Common myeloid progenitor, CD34-positive (primary cell): ENCODE measurements around the gene ABI3BP.

ENCODE experiments used
- CTCF ChIA-PET: fragments of 350-600 bp; sonication (Branson Sonifier 250); formaldehyde crosslinking; loops from one replicate; lab custom pipeline; 2021; ENCODE audit warnings: antibody characterized with exemption; lab: Charles Lee
- POLR2A ChIA-PET: fragments of 350-600 bp; sonication (Branson Sonifier 250); formaldehyde crosslinking; loops from one replicate; lab custom pipeline; 2021; ENCODE audit warnings: antibody characterized with exemption; lab: Charles Lee
- DNase-seq, 3 donors: peaks; one replicate each; pipeline versions ENCODE4 v3.0.0 to v3.0.0-alpha.2; 2013
- H3K27ac ChIP-seq, 2 experiments: 1 replicate in 1 of 2; 2 replicates in 1 of 2; pipeline ENCODE4 v1.7.0; 2013; ENCODE audit warnings: inconsistent platforms in 2 of 2, low read length in 2 of 2, mild to moderate bottlenecking in 2 of 2, low read depth in 1 of 2, moderate library complexity in 1 of 2; ENCODE audit not compliant: severe bottlenecking in 2 of 2, insufficient read depth in 1 of 2, poor library complexity in 1 of 2
- H3K27me3 ChIP-seq, 5 experiments: replicated peaks in 2 of 5; 1 replicate in 3 of 5; 2 replicates in 2 of 5; pipeline versions ENCODE4 v1.6.1 to v1.7.0; 2013; ENCODE audit warnings: low read length in 4 of 5, mild to moderate bottlenecking in 2 of 5, moderate library complexity in 2 of 5, inconsistent platforms in 1 of 5; ENCODE audit not compliant: insufficient read depth in 5 of 5, control insufficient read depth in 4 of 5
- H3K36me3 ChIP-seq, 4 experiments: 1 replicate in 2 of 4; 2 replicates in 2 of 4; pipeline versions ENCODE4 v1.6.1 to v1.7.0; 2013; ENCODE audit warnings: low read length in 3 of 4, control low read depth in 1 of 4, mild to moderate bottlenecking in 1 of 4; ENCODE audit not compliant: control insufficient read depth in 4 of 4, insufficient read depth in 4 of 4
- H3K4me1 ChIP-seq, 4 experiments: 1 replicate in 3 of 4; 2 replicates in 1 of 4; pipeline versions ENCODE4 v1.6.1 to v1.7.1; 2013; ENCODE audit warnings: low read length in 3 of 4, mild to moderate bottlenecking in 3 of 4, control low read depth in 1 of 4, inconsistent platforms in 1 of 4, moderate library complexity in 1 of 4; ENCODE audit not compliant: control insufficient read depth in 4 of 4, insufficient read depth in 4 of 4; ENCODE audit errors: control extremely low read depth in 1 of 4
- H3K4me3 ChIP-seq, 7 experiments: 1 replicate in 4 of 7; 2 replicates in 3 of 7; pipeline versions ENCODE4 v1.5.1 to v1.7.0; 2013; ENCODE audit warnings: mild to moderate bottlenecking in 7 of 7, low read length in 6 of 7, moderate library complexity in 6 of 7, inconsistent platforms in 2 of 7, low read depth in 2 of 7, control low read depth in 1 of 7; ENCODE audit not compliant: insufficient read depth in 4 of 7, control insufficient read depth in 1 of 7; ENCODE audit errors: extremely low read depth in 1 of 7
- H3K9me3 ChIP-seq, 5 experiments: 1 replicate in 4 of 5; 2 replicates in 1 of 5; pipeline versions ENCODE4 v1.6.1 to v1.7.1; 2013; ENCODE audit warnings: low read length in 4 of 5, mild to moderate bottlenecking in 2 of 5, inconsistent platforms in 1 of 5, low read depth in 1 of 5, moderate library complexity in 1 of 5; ENCODE audit not compliant: control insufficient read depth in 4 of 5, insufficient read depth in 2 of 5; ENCODE audit errors: control extremely low read depth in 1 of 5
- WGBS: methylation state at CpG from one replicate; pipeline ENCODE4 v1.1.5; 2013; ENCODE audit not compliant: insufficient coverage; 5-methylcytosine and 5-hydroxymethylcytosine counted together

The ABI3BP gene

GRCh38 chr3:100765437-100765975 is 227.7 kb downstream of the ABI3BP start:
- CTCF ChIA-PET = interaction anchor here (1.1 to 1.8 kb wide), 2 partner anchors 11 to 29 kb away, joined by 3 to 4 read pairs; no protein-coding TSS in a partner anchor

DNA sequence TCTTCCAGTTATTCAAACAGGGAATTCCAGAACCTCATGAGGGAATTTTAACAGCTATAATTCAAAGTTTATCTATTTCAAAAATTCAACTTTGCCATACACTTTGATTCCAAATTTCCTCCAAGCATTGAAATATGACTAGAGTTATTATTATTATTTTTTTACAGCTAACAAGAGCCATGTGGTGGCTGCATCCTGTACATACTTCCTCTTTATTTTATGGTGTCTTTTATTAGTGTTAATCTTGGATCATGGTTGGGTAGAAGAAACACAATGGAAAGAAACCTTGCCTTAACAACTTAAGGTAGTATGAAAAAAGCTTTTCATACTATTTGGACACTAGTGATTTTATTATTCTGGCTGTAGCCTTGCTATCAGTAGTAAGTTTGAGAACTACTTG is 231.3 kb downstream of the ABI3BP start:
- Histone ChIP-seq H3K27me3 (no peaks in the 10 kb centered on the region), H3K4me1 (peaks cover 0 to 6% (median 0%) of the 10 kb centered on the region in 4 experiments), H3K27ac (no peak overlapping the region), H3K9me3 (no peaks in the 10 kb centered on the region), H3K4me3 (no peak overlapping the region), H3K36me3 (no peaks in the 10 kb centered on the region)
- peak in 2 of 3 donors; percentile 56 to 74 for DNase-seq
- ChIA-PET POLR2A (no interaction called here), CTCF (interaction anchor here (0.9 to 1.2 kb wide), 2 partner anchors 9 to 620 kb away, joined by 4 read pairs; no protein-coding TSS in a partner anchor)

More at GRCh38 chr3:100765437-100765975, 227.7 kb downstream of the ABI3BP start:
- Histone ChIP-seq H3K27ac (no peak overlapping the region), H3K4me3 (no peak overlapping the region), H3K27me3 (no peaks in the 10 kb centered on the region), H3K36me3 (no peaks in the 10 kb centered on the region), H3K4me1 (peaks cover 0 to 6% (median 0%) of the 10 kb centered on the region in 4 experiments), H3K9me3 (no peaks in the 10 kb centered on the region)
- DNase-seq = no peak
- WGBS = 100% methylated on average over 1 of the region's 3 CpGs
- POLR2A ChIA-PET = no interaction called here

GRCh38 chr3:100761211-100761942 is 231.8 kb downstream of the ABI3BP start:
- peak in 1 of 3 donors; percentile 6 for DNase-seq
- no CpG with 5 or more reads among the region's 1 CpG for WGBS
- CTCF ChIA-PET = interaction anchor here (0.9 to 2.6 kb wide), 4 partner anchors 9 to 620 kb away, joined by 4 to 10 read pairs (median 4); no protein-coding TSS in a partner anchor

DNA sequence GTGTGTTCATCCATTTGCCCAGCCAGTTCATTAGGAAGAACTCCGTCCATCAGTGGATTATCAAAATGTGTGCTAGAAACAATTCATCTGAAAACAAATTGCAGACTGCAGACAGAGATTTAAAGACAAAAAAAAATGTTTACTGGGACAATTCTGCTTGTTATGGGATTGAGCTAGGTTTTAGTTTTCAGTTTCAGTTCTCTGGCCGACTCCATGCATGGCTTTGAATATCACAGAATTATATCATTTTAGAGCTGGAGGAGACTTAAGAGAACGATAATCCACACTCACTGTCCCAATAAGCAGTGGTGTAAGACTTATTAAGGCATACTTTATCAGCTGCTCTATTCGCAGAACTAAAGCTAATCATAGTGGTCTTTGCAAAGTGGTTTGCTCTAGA is 232.8 kb downstream of the ABI3BP start:
- no peak overlapping the region for H3K4me3 ChIP-seq
- H3K4me1 ChIP-seq = peaks cover 0 to 6% (median 0%) of the 10 kb centered on the region in 4 experiments
- H3K9me3 ChIP-seq = no peaks in the 10 kb centered on the region
- CTCF ChIA-PET = interaction anchor here (0.7 to 2.6 kb wide), 3 partner anchors 13 to 135 kb away, joined by 3 to 10 read pairs (median 4); no protein-coding TSS in a partner anchor
- H3K36me3 ChIP-seq = peaks cover 0 to 3% (median under 1%) of the 10 kb centered on the region in 4 experiments
- POLR2A ChIA-PET = no interaction called here
- no peak for DNase-seq
- H3K27ac ChIP-seq = no peak overlapping the region
- WGBS = 74% methylated on average over 3 of the region's 4 CpGs
- H3K27me3 ChIP-seq = no peaks in the 10 kb centered on the region

More at GRCh38 chr3:100761211-100761942, 231.8 kb downstream of the ABI3BP start:
- H3K27me3 ChIP-seq = no peaks in the 10 kb centered on the region
- peaks cover 0 to 6% (median 0%) of the 10 kb centered on the region in 4 experiments for H3K4me1 ChIP-seq
- no peaks in the 10 kb centered on the region for H3K36me3 ChIP-seq
- no peak overlapping the region for H3K27ac ChIP-seq
- H3K9me3 ChIP-seq = no peaks in the 10 kb centered on the region
- H3K4me3 ChIP-seq = no peak overlapping the region
- POLR2A ChIA-PET = no interaction called here

DNA sequence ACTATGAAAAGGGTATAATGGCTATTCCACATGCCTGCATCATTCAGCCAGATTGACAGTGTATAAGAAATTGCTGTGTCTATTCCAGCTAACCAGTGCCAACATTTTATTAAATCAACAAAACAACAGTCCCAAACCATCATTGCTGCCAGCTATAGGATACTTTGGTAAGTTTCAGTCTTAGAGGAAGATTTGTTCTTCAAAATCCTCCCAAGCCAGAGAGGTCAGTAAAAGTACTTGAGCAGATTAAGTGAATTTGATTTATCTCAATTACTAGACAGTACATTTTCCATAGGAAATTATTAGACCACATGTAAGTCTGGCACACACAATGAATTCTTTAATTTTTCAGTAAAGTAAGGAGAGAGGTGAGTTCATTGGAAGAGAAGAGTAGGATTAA is 233.3 kb downstream of the ABI3BP start:
- ChIA-PET CTCF (interaction anchor here (0.7 to 2.6 kb wide), 4 partner anchors 9 to 135 kb away, joined by 3 to 10 read pairs (median 4); no protein-coding TSS in a partner anchor), POLR2A (no interaction called here)
- Histone ChIP-seq H3K4me3 (no peak overlapping the region), H3K27me3 (no peaks in the 10 kb centered on the region), H3K9me3 (no peaks in the 10 kb centered on the region), H3K4me1 (peaks cover 0 to 6% (median 0%) of the 10 kb centered on the region in 4 experiments), H3K36me3 (peaks cover 0 to 5% (median 4%) of the 10 kb centered on the region in 4 experiments), H3K27ac (no peak overlapping the region)
- no peak for DNase-seq

- no peak overlapping the region for H3K4me3 ChIP-seq
- CTCF ChIA-PET = interaction anchor here (0.9 to 2.6 kb wide), 2 partner anchors 8 to 12 kb away, joined by 3 to 10 read pairs; no protein-coding TSS in a partner anchor
- H3K36me3 ChIP-seq = peaks cover 0 to 11% (median 5%) of the 10 kb centered on the region in 4 experiments
- WGBS = 18% methylated on average over 3 of the region's 3 CpGs
- POLR2A ChIA-PET = no interaction called here
- no peaks in the 10 kb centered on the region for H3K9me3 ChIP-seq
- DNase-seq = peak in 2 of 3 donors; percentile 20 to 41
- no peaks in the 10 kb centered on the region for H3K27me3 ChIP-seq
- H3K27ac ChIP-seq = no peak overlapping the region
- H3K4me1 ChIP-seq = peaks cover 0 to 6% (median 0%) of the 10 kb centered on the region in 4 experiments
Measured at GRCh38 chr3:100759159-100759558, 234.1 kb downstream of the ABI3BP start.

GRCh38 chr3:100756441-100756840 is 236.8 kb downstream of the ABI3BP start:
- H3K27me3 ChIP-seq = no peaks in the 10 kb centered on the region
- H3K4me3 ChIP-seq = no peak overlapping the region
- ChIA-PET CTCF (no interaction called here), POLR2A (no interaction called here)
- peaks cover 12 to 29% (median 20%) of the 10 kb centered on the region in 4 experiments for H3K36me3 ChIP-seq
- H3K9me3 ChIP-seq = no peaks in the 10 kb centered on the region
- 100% methylated on average over 1 of the region's 2 CpGs for WGBS
- no peak for DNase-seq
- no peak overlapping the region for H3K27ac ChIP-seq
- peaks cover 0 to under 1% (median 0%) of the 10 kb centered on the region in 4 experiments for H3K4me1 ChIP-seq
